Tibial artery (tissue), 4 donors: ENCODE results near the gene OTOP2.
"Not testable (repeated sequence)": the region's sequence is repeated elsewhere in the genome, so short reads cannot be mapped to it uniquely, and the experiment has no call there.

Experiments used
- DNase-seq, 2 donors: peaks; one replicate each; pipeline ENCODE4 v3.0.0-alpha.2; 2019
- H3K27ac ChIP-seq, 2 donors: fragments of 200-600 bp; sonication (generic) in 1 of 2; 1 replicate in 1 of 2; 2 replicates in 1 of 2; pipeline ENCODE4 v1.5.1; 2018 to 2019; ENCODE audit warnings: mild to moderate bottlenecking in 1 of 2
- H3K27me3 ChIP-seq, 2 donors: fragments of 200-600 bp; sonication (generic) in 1 of 2; one replicate each; pipeline versions ENCODE4 v1.5.1 to v1.6.0; 2016 to 2019
- H3K36me3 ChIP-seq, 3 donors: fragments of 200-600 bp; sonication (generic) in 2 of 3; one replicate each; pipeline ENCODE4 v1.5.1; 2016 to 2019; ENCODE audit warnings: mild to moderate bottlenecking in 2 of 3
- H3K4me1 ChIP-seq, 4 donors: fragments of 200-600 bp; sonication (generic) in 2 of 4; 1 replicate in 3 of 4; 2 replicates in 1 of 4; pipeline ENCODE4 v1.5.1; 2016 to 2019
- H3K4me3 ChIP-seq, 2 donors: fragments of 200-600 bp; sonication (generic) in 1 of 2; 1 replicate in 1 of 2; 2 replicates in 1 of 2; pipeline ENCODE4 v1.5.1; 2018 to 2019; ENCODE audit warnings: mild to moderate bottlenecking in 2 of 2
- H3K9me3 ChIP-seq, 3 donors: fragments of 200-600 bp; sonication (generic) in 1 of 3; one replicate each; pipeline ENCODE4 v1.5.1; 2016 to 2019
- CTCF ChIP-seq, 2 experiments: fragments of 200-600 bp in 1 of 2; fragments of 450-650 bp in 1 of 2; IDR thresholded peaks; one replicate each; pipeline ENCODE4 v1.5.1; 2017 to 2019; ENCODE audit warnings: antibody characterized with exemption in 2 of 2, mild to moderate bottlenecking in 1 of 2, moderate library complexity in 1 of 2
- intact Hi-C: fragments of 100-400 bp; cut with DNase I; formaldehyde crosslinking; loops from one replicate; pipeline ENCODE4 v1.15.0; 2023; ENCODE audit warnings: low total_unique reads

The OTOP2 gene

GRCh38 chr17:74904687-74905409, 19.2 kb upstream of the OTOP2 start:
- Histone ChIP-seq H3K27ac (no peak overlapping the region), H3K4me1 (no peaks in the 10 kb centered on the region), H3K9me3 (no peaks in the 10 kb centered on the region), H3K36me3 (no peaks in the 10 kb centered on the region), H3K4me3 (no peak overlapping the region), H3K27me3 (peaks cover 0 to 61% of the 10 kb centered on the region in 2 donors)
- DNase-seq = no peak
- intact Hi-C loops = no loop called here
- no peak for TF ChIP-seq CTCF (IDR thresholded peaks at IDR 0.05)

GRCh38 chr17:74906214-74906793, 17.8 kb upstream of the OTOP2 start:
- H3K36me3 ChIP-seq, H3K9me3 ChIP-seq, DNase-seq, intact Hi-C loops, H3K27ac ChIP-seq, H3K4me3 ChIP-seq, H3K4me1 ChIP-seq: not testable (repeated sequence)
- H3K27me3 ChIP-seq = peaks cover 0 to 50% of the 10 kb centered on the region in 2 donors

- Histone ChIP-seq H3K27ac (no peak overlapping the region), H3K36me3 (no peaks in the 10 kb centered on the region), H3K9me3 (no peaks in the 10 kb centered on the region), H3K27me3 (peaks cover 0 to 45% of the 10 kb centered on the region in 2 donors), H3K4me3 (no peak overlapping the region), H3K4me1 (no peaks in the 10 kb centered on the region)
- intact Hi-C loops = no loop called here
- no peak for TF ChIP-seq CTCF (IDR thresholded peaks at IDR 0.05)
- no peak for DNase-seq
Observed at GRCh38 chr17:74907012-74907411, 17.1 kb upstream of the OTOP2 start.

- not testable (repeated sequence) for H3K27ac ChIP-seq, H3K4me3 ChIP-seq
Observed at GRCh38 chr17:74909097-74909496, 15.0 kb upstream of the OTOP2 start.

GRCh38 chr17:74911423-74911822, 12.7 kb upstream of the OTOP2 start:
- DNase-seq, H3K27ac ChIP-seq, H3K4me1 ChIP-seq, intact Hi-C loops, H3K36me3 ChIP-seq, H3K4me3 ChIP-seq, H3K9me3 ChIP-seq: not testable (repeated sequence)
- H3K27me3 ChIP-seq = peaks cover 0 to 28% of the 10 kb centered on the region in 2 donors

More at GRCh38 chr17:74909097-74909496, 15.0 kb upstream of the OTOP2 start:
- intact Hi-C loops, H3K36me3 ChIP-seq, DNase-seq, H3K9me3 ChIP-seq, H3K4me1 ChIP-seq: not testable (repeated sequence)
- H3K27me3 ChIP-seq = peaks cover 0 to 26% of the 10 kb centered on the region in 2 donors

GRCh38 chr17:74916136-74916850, 7.8 kb upstream of the OTOP2 start:
- no peak overlapping the region for H3K4me3 ChIP-seq
- no peaks in the 10 kb centered on the region for H3K9me3 ChIP-seq
- intact Hi-C loops = no loop called here
- no peaks in the 10 kb centered on the region for H3K36me3 ChIP-seq
- no peak for TF ChIP-seq CTCF (IDR thresholded peaks at IDR 0.05)
- no peak for DNase-seq
- no peaks in the 10 kb centered on the region for H3K4me1 ChIP-seq
- no peak overlapping the region for H3K27ac ChIP-seq
- H3K27me3 ChIP-seq = peaks cover 0 to 59% of the 10 kb centered on the region in 2 donors

- Histone ChIP-seq H3K9me3 (no peaks in the 10 kb centered on the region), H3K36me3 (no peaks in the 10 kb centered on the region), H3K27me3 (peaks cover 0 to 64% of the 10 kb centered on the region in 2 donors), H3K4me3 (no peak overlapping the region), H3K4me1 (no peaks in the 10 kb centered on the region), H3K27ac (no peak overlapping the region)
- TF ChIP-seq CTCF (IDR thresholded peaks at IDR 0.05) = no peak
- no peak for DNase-seq
- intact Hi-C loops = no loop called here
Observed at GRCh38 chr17:74916851-74917199, 7.2 kb upstream of the OTOP2 start.
